ENCODE measurements around the gene TPK1. TPM values are rescaled to one million over a fixed set of nuclear protein-coding genes. Genes with fewer than 3 reads are reported as not detected.
"Not testable (repeated sequence)": the region's sequence is repeated elsewhere in the genome, so short reads cannot be mapped to it uniquely, and the experiment has no call there.

The TPK1 gene
- total RNA-seq, 2 donors from 2014 or later = 26.2 to 31.3 TPM

DNA sequence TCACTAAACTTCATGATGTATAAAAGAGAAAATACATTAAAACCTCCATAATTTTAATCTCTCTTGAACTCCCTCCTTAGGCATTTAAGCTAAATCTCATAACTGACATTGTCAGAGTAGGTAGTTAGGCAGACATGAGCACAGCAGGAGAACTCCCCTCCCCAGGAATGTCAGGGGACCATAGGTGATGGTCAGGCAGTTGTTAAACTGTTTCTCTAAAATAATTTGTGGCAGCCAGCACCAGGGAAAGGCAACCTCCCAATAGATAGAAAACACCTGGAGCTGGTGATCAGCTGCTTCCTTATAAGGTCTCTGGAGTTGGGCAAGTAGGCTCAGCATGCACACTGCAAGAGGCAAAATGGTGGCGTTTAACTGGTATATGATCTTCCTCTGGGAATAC, 73.0 kb downstream of the TPK1 start:
- H3K4me3 Mint-ChIP-seq = no peak overlapping the region
- H3K27me3 Mint-ChIP-seq (ENCODE audit: low read depth) = no peaks in the 10 kb centered on the region
- peaks cover 0 to 2% of the 10 kb centered on the region in 2 donors for H3K36me3 Mint-ChIP-seq (ENCODE audit: insufficient read depth in 2 of 2)
- DNase-seq (no peak), ATAC-seq (replicated peaks in 1 of 2) (no peak)
- no peaks in the 10 kb centered on the region for H3K4me1 Mint-ChIP-seq (ENCODE audit: low read depth)
- no peak overlapping the region for H3K27ac Mint-ChIP-seq
- peaks cover 0 to 3% of the 10 kb centered on the region in 2 donors for H3K9me3 Mint-ChIP-seq

GRCh38 chr7:144761493-144761892, 74.4 kb downstream of the TPK1 start:
- H3K9me3 Mint-ChIP-seq = peaks cover 1 to 2% of the 10 kb centered on the region in 2 donors
- no peaks in the 10 kb centered on the region for H3K27me3 Mint-ChIP-seq (ENCODE audit: low read depth)
- peaks cover 2 to 4% of the 10 kb centered on the region in 2 donors for H3K36me3 Mint-ChIP-seq (ENCODE audit: insufficient read depth in 2 of 2)
- no peaks in the 10 kb centered on the region for H3K4me1 Mint-ChIP-seq (ENCODE audit: low read depth)
- no peak overlapping the region for H3K27ac Mint-ChIP-seq
- no peak overlapping the region for H3K4me3 Mint-ChIP-seq
- no peak for ATAC-seq (replicated peaks in 1 of 2)
- DNase-seq = no peak

DNA sequence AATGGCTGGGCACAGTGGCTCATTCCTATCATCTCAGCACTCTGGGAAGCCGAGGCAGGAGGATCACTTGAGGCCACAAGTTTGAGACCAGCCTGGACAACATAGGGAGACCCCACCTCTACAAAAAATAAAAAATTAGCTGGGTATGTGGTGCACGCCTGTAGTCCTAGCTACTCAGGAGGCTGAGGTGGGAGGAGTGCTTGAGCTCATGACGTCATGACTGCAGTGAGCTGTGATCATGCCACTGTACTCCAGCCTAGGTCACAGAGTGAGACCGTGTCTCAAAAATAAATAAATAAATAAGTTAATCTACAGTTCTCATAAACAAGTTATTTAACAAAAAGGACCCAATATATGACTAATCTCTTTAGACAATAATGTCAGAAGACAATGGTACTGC, 76.2 kb downstream of the TPK1 start:
- peaks cover 1 to 3% of the 10 kb centered on the region in 2 donors for H3K9me3 Mint-ChIP-seq
- DNase-seq = no peak
- H3K27ac Mint-ChIP-seq = no peak overlapping the region
- no peak overlapping the region for H3K4me3 Mint-ChIP-seq
- ATAC-seq (replicated peaks in 1 of 2) = no peak
- H3K27me3 Mint-ChIP-seq (ENCODE audit: low read depth) = no peaks in the 10 kb centered on the region
- no peaks in the 10 kb centered on the region for H3K4me1 Mint-ChIP-seq (ENCODE audit: low read depth)
- H3K36me3 Mint-ChIP-seq (ENCODE audit: insufficient read depth in 2 of 2) = peaks cover 2 to 4% of the 10 kb centered on the region in 2 donors

- DNase-seq (no peak), ATAC-seq (replicated peaks in 1 of 2) (no peak)
- no peaks in the 10 kb centered on the region for H3K36me3 Mint-ChIP-seq (ENCODE audit: insufficient read depth in 2 of 2)
- no peak overlapping the region for H3K27ac Mint-ChIP-seq
- H3K27me3 Mint-ChIP-seq (ENCODE audit: low read depth) = no peaks in the 10 kb centered on the region
- H3K4me1 Mint-ChIP-seq (ENCODE audit: low read depth) = no peaks in the 10 kb centered on the region
- no peak overlapping the region for H3K4me3 Mint-ChIP-seq
- peaks cover 3 to 5% of the 10 kb centered on the region in 2 donors for H3K9me3 Mint-ChIP-seq
Observed at GRCh38 chr7:144747936-144748335, 87.9 kb downstream of the TPK1 start.

- Mint-ChIP-seq H3K4me3 (no peak overlapping the region), H3K9me3 (no peaks in the 10 kb centered on the region), H3K4me1 (ENCODE audit: low read depth) (no peaks in the 10 kb centered on the region), H3K27me3 (ENCODE audit: low read depth) (no peaks in the 10 kb centered on the region), H3K27ac (no peak overlapping the region), H3K36me3 (ENCODE audit: insufficient read depth in 2 of 2) (no peaks in the 10 kb centered on the region)
- ATAC-seq (replicated peaks in 1 of 2) = peak in 1 of 2 donors; percentile 60
- peak in 1 of 2 donors; percentile 12 for DNase-seq
Observed at GRCh38 chr7:144738708-144739314, 97.0 kb downstream of the TPK1 start.

DNA sequence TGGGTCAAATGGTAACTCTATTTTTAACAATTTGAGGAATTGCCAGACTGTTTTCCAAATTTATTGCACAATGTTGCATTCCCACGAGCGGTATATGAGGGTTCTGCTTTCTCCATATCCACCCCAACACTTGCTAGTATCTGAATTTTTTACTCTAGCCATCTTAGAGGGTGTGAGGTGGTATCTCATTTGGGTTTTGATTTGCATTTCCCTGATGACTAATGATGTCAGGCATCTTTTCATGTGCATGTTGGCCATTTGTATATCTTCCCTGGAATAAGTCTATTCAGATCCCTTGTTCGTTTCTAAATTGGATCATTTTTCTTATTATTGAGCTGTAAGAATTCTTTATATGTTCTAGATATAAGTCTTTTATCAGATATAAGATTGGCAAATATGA, 97.7 kb downstream of the TPK1 start:
- Mint-ChIP-seq H3K4me1 (ENCODE audit: low read depth) (no peaks in the 10 kb centered on the region), H3K27me3 (ENCODE audit: low read depth) (no peaks in the 10 kb centered on the region), H3K27ac (no peak overlapping the region), H3K36me3 (ENCODE audit: insufficient read depth in 2 of 2) (no peaks in the 10 kb centered on the region), H3K9me3 (no peaks in the 10 kb centered on the region), H3K4me3 (no peak overlapping the region)
- ATAC-seq (replicated peaks in 1 of 2) (no peak), DNase-seq (no peak)

GRCh38 chr7:144736880-144737493, 98.9 kb downstream of the TPK1 start:
- Mint-ChIP-seq H3K9me3 (no peaks in the 10 kb centered on the region), H3K27me3 (ENCODE audit: low read depth) (no peaks in the 10 kb centered on the region), H3K4me3 (no peak overlapping the region), H3K4me1 (ENCODE audit: low read depth) (no peaks in the 10 kb centered on the region), H3K36me3 (ENCODE audit: insufficient read depth in 2 of 2) (no peaks in the 10 kb centered on the region), H3K27ac (peak overlapping the region; percentile 84)
- DNase-seq (no peak), ATAC-seq (replicated peaks in 1 of 2) (no peak)

DNA sequence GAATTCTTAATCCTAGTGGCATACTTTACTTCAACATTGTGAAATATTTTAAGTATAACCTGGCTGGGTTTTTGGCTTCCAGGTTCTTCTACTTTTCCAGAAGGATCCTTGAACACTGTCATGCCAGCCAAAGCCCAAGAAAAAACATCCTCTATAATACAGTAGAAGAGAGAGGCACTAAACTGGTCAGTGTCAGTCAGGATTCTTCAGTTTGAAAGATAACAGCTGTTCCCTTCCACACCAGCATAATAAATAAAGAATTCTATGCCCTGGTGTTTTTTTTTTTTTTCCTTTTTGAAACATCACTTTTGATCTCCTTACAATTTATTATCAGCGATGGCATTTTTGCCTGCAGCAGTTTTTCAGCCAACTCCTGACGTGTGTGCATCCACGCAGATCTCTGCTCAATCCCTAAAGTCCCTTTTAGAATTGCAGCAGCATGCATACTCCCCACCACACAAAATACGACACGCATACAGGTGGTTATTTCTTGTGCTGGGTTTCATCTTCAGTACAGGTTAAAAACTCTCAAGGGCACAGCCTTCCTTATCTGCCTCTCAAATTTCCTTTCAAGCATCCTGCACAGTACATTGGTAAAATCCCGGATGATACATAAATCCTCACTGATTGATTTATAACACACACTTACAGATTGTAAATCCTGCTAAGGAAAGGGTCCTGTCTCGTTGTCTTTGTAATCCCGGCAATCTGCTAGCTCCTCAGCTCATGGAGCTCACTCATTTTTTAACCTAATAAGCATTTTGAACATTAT, 100.2 kb downstream of the TPK1 start:
- no peaks in the 10 kb centered on the region for H3K36me3 Mint-ChIP-seq (ENCODE audit: insufficient read depth in 2 of 2)
- H3K4me3 Mint-ChIP-seq = no peak overlapping the region
- H3K27ac Mint-ChIP-seq = no peak overlapping the region
- ATAC-seq (replicated peaks in 1 of 2) (no peak), DNase-seq (no peak)
- no peaks in the 10 kb centered on the region for H3K9me3 Mint-ChIP-seq
- H3K4me1 Mint-ChIP-seq (ENCODE audit: low read depth) = no peaks in the 10 kb centered on the region
- no peaks in the 10 kb centered on the region for H3K27me3 Mint-ChIP-seq (ENCODE audit: low read depth)

- no peak for ATAC-seq (replicated peaks in 1 of 2)
- H3K9me3 Mint-ChIP-seq = peaks cover 0 to 2% of the 10 kb centered on the region in 2 donors
- no peak overlapping the region for H3K4me3 Mint-ChIP-seq
- no peaks in the 10 kb centered on the region for H3K36me3 Mint-ChIP-seq (ENCODE audit: insufficient read depth in 2 of 2)
- DNase-seq = no peak
- H3K27ac Mint-ChIP-seq = no peak overlapping the region
- H3K27me3 Mint-ChIP-seq (ENCODE audit: low read depth) = no peaks in the 10 kb centered on the region
- H3K4me1 Mint-ChIP-seq (ENCODE audit: low read depth) = no peaks in the 10 kb centered on the region
Observed at GRCh38 chr7:144731661-144732351, 104.0 kb downstream of the TPK1 start.

DNA sequence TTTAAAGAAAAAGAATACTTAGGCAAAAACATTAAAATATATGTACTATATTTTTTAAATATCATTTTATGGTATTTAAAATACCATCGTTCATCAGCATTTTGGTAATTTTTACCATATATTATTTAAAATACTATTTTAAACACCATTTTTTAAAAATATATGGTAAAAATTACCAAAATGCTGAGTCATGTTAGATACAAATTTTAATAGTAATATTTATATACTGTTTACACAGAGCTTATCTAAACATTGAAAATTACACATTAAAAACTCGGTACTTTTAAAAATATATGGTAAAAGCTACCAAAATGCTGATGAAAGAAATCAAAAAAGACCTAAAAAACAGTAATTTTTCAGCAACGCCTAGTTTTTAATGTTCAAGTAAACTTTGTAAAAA, 105.6 kb downstream of the TPK1 start:
- H3K27ac Mint-ChIP-seq = no peak overlapping the region
- H3K9me3 Mint-ChIP-seq = peaks cover 0 to 2% of the 10 kb centered on the region in 2 donors
- ATAC-seq (replicated peaks in 1 of 2) (no peak), DNase-seq (no peak)
- H3K27me3 Mint-ChIP-seq (ENCODE audit: low read depth) = no peaks in the 10 kb centered on the region
- no peaks in the 10 kb centered on the region for H3K36me3 Mint-ChIP-seq (ENCODE audit: insufficient read depth in 2 of 2)
- H3K4me1 Mint-ChIP-seq (ENCODE audit: low read depth) = no peaks in the 10 kb centered on the region
- H3K4me3 Mint-ChIP-seq = no peak overlapping the region

DNA sequence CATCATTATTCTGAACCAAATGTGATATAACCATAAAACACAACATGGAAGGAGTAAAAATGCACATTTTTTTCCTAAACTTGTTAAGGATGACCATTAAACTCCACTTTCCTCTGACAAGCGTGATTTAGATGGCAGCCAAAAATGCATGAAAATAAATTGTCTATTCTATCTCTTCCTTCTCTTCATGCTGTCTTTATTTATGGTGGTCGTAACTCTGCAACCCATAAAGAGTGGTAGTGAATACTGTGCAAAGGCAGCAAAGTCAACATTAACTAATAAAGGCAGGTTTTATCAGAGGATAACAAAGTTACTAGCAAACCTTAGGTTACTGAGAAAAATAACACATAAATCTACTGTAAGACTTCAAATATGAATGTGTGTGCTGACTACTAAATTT, 106.6 kb downstream of the TPK1 start:
- Mint-ChIP-seq H3K27ac (no peak overlapping the region), H3K4me3 (no peak overlapping the region), H3K9me3 (peaks cover 0 to 2% of the 10 kb centered on the region in 2 donors), H3K4me1 (ENCODE audit: low read depth) (no peaks in the 10 kb centered on the region), H3K36me3 (ENCODE audit: insufficient read depth in 2 of 2) (no peaks in the 10 kb centered on the region), H3K27me3 (ENCODE audit: low read depth) (no peaks in the 10 kb centered on the region)
- ATAC-seq (replicated peaks in 1 of 2) (no peak), DNase-seq (no peak)

GRCh38 chr7:144728551-144728950, 107.3 kb downstream of the TPK1 start:
- no peak overlapping the region for H3K27ac Mint-ChIP-seq
- DNase-seq (no peak), ATAC-seq (replicated peaks in 1 of 2) (no peak)
- peaks cover 0 to 2% of the 10 kb centered on the region in 2 donors for H3K9me3 Mint-ChIP-seq
- no peaks in the 10 kb centered on the region for H3K4me1 Mint-ChIP-seq (ENCODE audit: low read depth)
- no peaks in the 10 kb centered on the region for H3K27me3 Mint-ChIP-seq (ENCODE audit: low read depth)
- H3K4me3 Mint-ChIP-seq = no peak overlapping the region
- H3K36me3 Mint-ChIP-seq (ENCODE audit: insufficient read depth in 2 of 2) = no peaks in the 10 kb centered on the region

DNA sequence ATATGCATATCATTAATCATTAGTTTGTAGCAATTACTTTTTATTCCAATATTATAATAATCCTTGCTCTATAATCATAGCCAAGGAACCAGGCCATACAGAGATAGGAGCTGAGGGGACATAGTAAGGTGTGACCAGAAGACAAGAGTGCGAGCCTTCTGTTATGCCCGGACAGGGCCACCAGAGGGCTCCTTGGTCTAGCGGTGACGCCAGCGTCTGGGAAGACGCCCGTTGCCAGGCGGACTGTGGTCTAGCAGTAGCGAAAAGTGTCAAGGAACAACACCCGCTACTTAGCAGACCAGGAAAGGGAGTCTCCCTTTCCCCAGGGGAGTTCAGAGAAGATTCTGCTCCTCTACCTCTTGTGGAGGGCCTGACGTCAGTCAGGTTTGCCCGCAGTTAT, 109.0 kb downstream of the TPK1 start:
- H3K36me3 Mint-ChIP-seq (ENCODE audit: insufficient read depth in 2 of 2); H3K27me3 Mint-ChIP-seq (ENCODE audit: low read depth); H3K27ac Mint-ChIP-seq; H3K4me1 Mint-ChIP-seq (ENCODE audit: low read depth); DNase-seq; H3K9me3 Mint-ChIP-seq; H3K4me3 Mint-ChIP-seq; ATAC-seq (replicated peaks in 1 of 2): not testable (repeated sequence)

Data from activated T-cell treated with anti-CD3 and anti-CD28 coated beads, Interleukin-2, amount 50 U/mL, for 72 hours (primary cell).